ENCODE measurements around the gene PDE4D. TPM values are rescaled to one million over a fixed set of nuclear protein-coding genes. Genes with fewer than 3 reads are reported as not detected.
"Not testable (repeated sequence)": the region's sequence is repeated elsewhere in the genome, so short reads cannot be mapped to it uniquely, and the experiment has no call there.

Gene PDE4D
- total RNA-seq, 1 donor from 2014 or later, result 50.0 TPM

DNA sequence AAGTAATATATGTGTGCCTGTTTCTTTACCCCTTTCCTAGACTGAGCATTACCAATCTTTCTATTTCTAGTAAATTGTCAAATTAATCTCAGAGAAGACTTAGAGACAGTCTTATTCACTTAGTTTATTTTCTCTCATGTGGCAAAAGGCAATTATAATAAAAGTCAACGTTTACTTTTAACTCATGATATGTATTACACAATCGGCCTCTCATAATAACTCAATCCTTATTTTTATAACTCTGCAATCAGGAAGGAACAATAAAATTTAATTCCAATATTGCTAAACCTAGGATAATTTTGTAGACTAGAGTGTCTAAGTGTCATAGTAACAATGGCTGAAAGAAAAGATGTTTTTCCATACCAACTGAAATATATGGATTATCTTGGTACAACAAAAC is 214.6 kb downstream of the PDE4D start:
- Mint-ChIP-seq H3K4me1 (ENCODE audit: unreplicated experiment) (peaks cover 7% of the 10 kb centered on the region), H3K36me3 (peaks cover 10% of the 10 kb centered on the region), H3K27ac (no peak overlapping the region)

DNA sequence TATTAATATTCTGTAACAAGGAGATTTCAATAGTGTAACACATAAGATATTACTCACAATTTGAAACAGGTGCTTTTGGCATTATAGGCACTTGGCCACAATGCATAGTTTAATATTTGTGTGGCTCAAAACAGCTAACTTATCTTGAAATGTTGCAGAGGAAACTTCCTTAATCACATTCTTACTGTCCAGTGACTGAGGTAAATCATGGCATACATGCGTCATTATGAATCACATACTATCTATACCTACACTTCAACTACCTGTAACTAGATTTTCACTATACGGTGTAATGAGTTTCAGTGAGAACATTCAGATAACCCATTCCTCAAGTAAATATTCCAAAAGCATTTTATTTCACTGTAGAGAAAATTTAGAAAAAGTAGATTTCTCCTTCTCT is 218.8 kb downstream of the PDE4D start:
- H3K4me1 Mint-ChIP-seq (ENCODE audit: unreplicated experiment), result peaks cover 14% of the 10 kb centered on the region
- TF ChIP-seq, protein P1, sequence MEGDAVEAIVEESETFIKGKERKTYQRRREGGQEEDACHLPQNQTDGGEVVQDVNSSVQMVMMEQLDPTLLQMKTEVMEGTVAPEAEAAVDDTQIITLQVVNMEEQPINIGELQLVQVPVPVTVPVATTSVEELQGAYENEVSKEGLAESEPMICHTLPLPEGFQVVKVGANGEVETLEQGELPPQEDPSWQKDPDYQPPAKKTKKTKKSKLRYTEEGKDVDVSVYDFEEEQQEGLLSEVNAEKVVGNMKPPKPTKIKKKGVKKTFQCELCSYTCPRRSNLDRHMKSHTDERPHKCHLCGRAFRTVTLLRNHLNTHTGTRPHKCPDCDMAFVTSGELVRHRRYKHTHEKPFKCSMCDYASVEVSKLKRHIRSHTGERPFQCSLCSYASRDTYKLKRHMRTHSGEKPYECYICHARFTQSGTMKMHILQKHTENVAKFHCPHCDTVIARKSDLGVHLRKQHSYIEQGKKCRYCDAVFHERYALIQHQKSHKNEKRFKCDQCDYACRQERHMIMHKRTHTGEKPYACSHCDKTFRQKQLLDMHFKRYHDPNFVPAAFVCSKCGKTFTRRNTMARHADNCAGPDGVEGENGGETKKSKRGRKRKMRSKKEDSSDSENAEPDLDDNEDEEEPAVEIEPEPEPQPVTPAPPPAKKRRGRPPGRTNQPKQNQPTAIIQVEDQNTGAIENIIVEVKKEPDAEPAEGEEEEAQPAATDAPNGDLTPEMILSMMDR (conservative IDR thresholded peaks at IDR 0.05), result no peak
- no peaks in the 10 kb centered on the region for H3K9me3 Mint-ChIP-seq
- H3K27ac Mint-ChIP-seq, result no peak overlapping the region
- no peaks in the 10 kb centered on the region for H3K27me3 Mint-ChIP-seq
- no peak overlapping the region for H3K4me3 Mint-ChIP-seq
- DNase-seq (ENCODE audit: extremely low spot score, unreplicated experiment), result no peak
- peaks cover 3% of the 10 kb centered on the region for H3K36me3 Mint-ChIP-seq

More for the DNA sequence above, 214.6 kb downstream of the PDE4D start:
- Mint-ChIP-seq H3K9me3 (no peaks in the 10 kb centered on the region), H3K4me3 (no peak overlapping the region), H3K27me3 (no peaks in the 10 kb centered on the region)
- TF ChIP-seq, protein P1 (conservative IDR thresholded peaks at IDR 0.05), result no peak
- no peak for DNase-seq (ENCODE audit: extremely low spot score, unreplicated experiment)

DNA sequence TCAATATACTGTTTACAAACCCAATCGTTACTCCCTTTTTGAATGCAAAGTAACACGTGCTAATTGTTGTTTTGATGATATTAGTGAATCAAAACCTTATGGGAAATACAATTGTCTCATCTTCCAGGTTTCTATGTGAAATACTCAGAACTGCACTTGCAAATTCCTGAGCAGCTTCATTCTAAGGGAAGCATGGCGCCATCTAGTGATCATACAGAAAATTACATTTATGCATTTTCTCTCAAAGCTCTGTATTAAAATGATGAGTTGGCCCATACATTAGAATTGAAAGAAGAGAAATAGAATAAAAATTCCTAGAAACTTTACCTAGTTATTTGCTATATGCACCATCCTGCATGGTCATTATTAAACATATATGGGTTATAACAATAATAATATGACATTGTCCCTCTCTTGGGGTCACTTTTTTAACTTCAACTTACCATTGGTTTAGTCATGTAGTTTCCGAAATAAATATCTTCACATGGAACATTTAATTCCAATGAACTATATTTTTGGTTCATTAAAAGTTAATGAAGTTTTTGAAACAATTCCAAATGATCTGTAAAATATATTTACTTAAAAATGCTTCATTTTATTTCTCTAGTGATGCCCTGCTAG is 220.0 kb downstream of the PDE4D start:
- H3K36me3 Mint-ChIP-seq, result no peaks in the 10 kb centered on the region

GRCh38 chr5:59666440-59667068 is 227.0 kb downstream of the PDE4D start:
- Mint-ChIP-seq H3K27ac (no peak overlapping the region), H3K4me3 (no peak overlapping the region), H3K27me3 (no peaks in the 10 kb centered on the region), H3K4me1 (ENCODE audit: unreplicated experiment) (peaks cover 45% of the 10 kb centered on the region), H3K36me3 (no peaks in the 10 kb centered on the region), H3K9me3 (no peaks in the 10 kb centered on the region)
- DNase-seq (ENCODE audit: extremely low spot score, unreplicated experiment), result no peak
- TF ChIP-seq, protein P1 (conservative IDR thresholded peaks at IDR 0.05), result peak; percentile 27

More for the DNA sequence above, 220.0 kb downstream of the PDE4D start:
- Mint-ChIP-seq H3K27me3 (no peaks in the 10 kb centered on the region), H3K27ac (no peak overlapping the region), H3K4me1 (ENCODE audit: unreplicated experiment) (peaks cover 14% of the 10 kb centered on the region), H3K4me3 (no peak overlapping the region), H3K9me3 (no peaks in the 10 kb centered on the region)
- TF ChIP-seq, protein P1 (conservative IDR thresholded peaks at IDR 0.05), result peak; percentile 95
- DNase-seq (ENCODE audit: extremely low spot score, unreplicated experiment), result no peak

DNA sequence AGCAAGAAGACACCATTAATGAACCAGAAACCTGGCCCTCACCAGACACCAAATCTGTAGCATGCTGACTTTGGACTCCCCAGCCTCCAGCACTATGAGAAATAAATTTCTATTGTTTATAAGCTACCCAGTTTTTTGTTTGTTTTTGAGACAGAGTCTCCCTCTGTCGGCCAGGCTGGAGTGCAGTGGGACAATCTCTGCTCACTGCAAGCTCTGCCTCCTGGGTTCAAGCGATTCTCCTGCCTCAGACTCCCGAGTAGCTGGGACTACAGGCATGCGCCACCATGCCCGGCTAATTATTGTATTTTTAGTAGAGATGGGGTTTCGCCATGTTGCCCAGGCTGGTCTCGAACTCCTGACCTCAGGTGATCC is 227.7 kb downstream of the PDE4D start:
- peaks cover 45% of the 10 kb centered on the region for H3K4me1 Mint-ChIP-seq (ENCODE audit: unreplicated experiment)
- H3K27me3 Mint-ChIP-seq; DNase-seq (ENCODE audit: extremely low spot score, unreplicated experiment); H3K36me3 Mint-ChIP-seq; H3K4me3 Mint-ChIP-seq; H3K9me3 Mint-ChIP-seq: not testable (repeated sequence)
- H3K27ac Mint-ChIP-seq, result peak overlapping the region; percentile 53

- H3K27ac Mint-ChIP-seq, result peak overlapping the region; percentile 53
- no peaks in the 10 kb centered on the region for H3K9me3 Mint-ChIP-seq
- peaks cover 49% of the 10 kb centered on the region for H3K4me1 Mint-ChIP-seq (ENCODE audit: unreplicated experiment)
- DNase-seq (ENCODE audit: extremely low spot score, unreplicated experiment), result no peak
- no peaks in the 10 kb centered on the region for H3K27me3 Mint-ChIP-seq
- H3K36me3 Mint-ChIP-seq, result no peaks in the 10 kb centered on the region
- TF ChIP-seq, protein P1 (conservative IDR thresholded peaks at IDR 0.05), result no peak
- H3K4me3 Mint-ChIP-seq, result no peak overlapping the region
These were observed 228.3 kb downstream of the PDE4D start for GRCh38 chr5:59665086-59665831.

All from type B pancreatic cell (in vitro differentiated cells).